ENCODE results near the gene RASGRF2. TPM values are rescaled to one million over a fixed set of nuclear protein-coding genes. Genes with fewer than 3 reads are reported as not detected.

RASGRF2 gene
- total RNA-seq, 5 donors from 2014 or later (not counting 1 experiment from before 2014, with no cell fraction given) = 25.2 to 53.0 (median 27.0) TPM

GRCh38 chr5:80920333-80920732, 39.8 kb upstream of the RASGRF2 start:
- Mint-ChIP-seq H3K4me3 (no peak overlapping the region), H3K36me3 (no peaks in the 10 kb centered on the region), H3K4me1 (peaks cover 3 to 11% (median 8%) of the 10 kb centered on the region in 3 donors), H3K9me3 (no peaks in the 10 kb centered on the region), H3K27ac (no peak overlapping the region), H3K27me3 (no peaks in the 10 kb centered on the region)
- Histone ChIP-seq H3K27ac (ENCODE audit: low read length) (no peak overlapping the region), H3K9me3 (no peaks in the 10 kb centered on the region), H3K27me3 (replicated peaks in 1 of 2; ENCODE audit: control insufficient read depth in 2 of 2, extremely low read depth in 1 of 2, insufficient read depth in 2 of 2, low read length in 1 of 2) (no peaks in the 10 kb centered on the region), H3K4me3 (ENCODE audit: control insufficient read depth in 1 of 2, extremely low read depth in 1 of 2, low read length in 1 of 2) (no peak overlapping the region), H3K36me3 (ENCODE audit: control insufficient read depth in 2 of 2, extremely low read depth in 1 of 2, insufficient read depth in 1 of 2, low read length in 1 of 2) (no peaks in the 10 kb centered on the region), H3K4me1 (ENCODE audit: control insufficient read depth in 1 of 2, extremely low read depth in 1 of 2, insufficient read depth in 2 of 2, low read length in 2 of 2) (peaks cover 0 to 2% of the 10 kb centered on the region in 2 experiments)
- ATAC-seq (replicated peaks in 1 of 4) (no peak), DNase-seq (no peak)
- ChIA-PET POLR2A (no interaction called here), CTCF (no interaction called here)

GRCh38 chr5:80921026-80921425, 39.1 kb upstream of the RASGRF2 start:
- H3K9me3 Mint-ChIP-seq = no peaks in the 10 kb centered on the region
- H3K4me3 Mint-ChIP-seq = no peak overlapping the region
- ChIA-PET POLR2A (no interaction called here), CTCF (interaction anchor here in 1 of 2 donors (0.8 kb wide), 1 partner anchor 845 kb away, joined by 4 read pairs; no protein-coding TSS in a partner anchor)
- no peak overlapping the region for H3K27ac ChIP-seq (ENCODE audit: low read length)
- H3K4me3 ChIP-seq (ENCODE audit: control insufficient read depth in 1 of 2, extremely low read depth in 1 of 2, low read length in 1 of 2) = no peak overlapping the region
- no peaks in the 10 kb centered on the region for H3K9me3 ChIP-seq
- H3K4me1 Mint-ChIP-seq = peaks cover 3 to 11% (median 8%) of the 10 kb centered on the region in 3 donors
- no peak for ATAC-seq (replicated peaks in 1 of 4)
- H3K36me3 ChIP-seq (ENCODE audit: control insufficient read depth in 2 of 2, extremely low read depth in 1 of 2, insufficient read depth in 1 of 2, low read length in 1 of 2) = no peaks in the 10 kb centered on the region
- no peaks in the 10 kb centered on the region for H3K27me3 Mint-ChIP-seq
- DNase-seq = no peak
- H3K27ac Mint-ChIP-seq = no peak overlapping the region
- no peaks in the 10 kb centered on the region for H3K27me3 ChIP-seq (replicated peaks in 1 of 2; ENCODE audit: control insufficient read depth in 2 of 2, extremely low read depth in 1 of 2, insufficient read depth in 2 of 2, low read length in 1 of 2)
- no peaks in the 10 kb centered on the region for H3K36me3 Mint-ChIP-seq
- peaks cover 0 to 2% of the 10 kb centered on the region in 2 experiments for H3K4me1 ChIP-seq (ENCODE audit: control insufficient read depth in 1 of 2, extremely low read depth in 1 of 2, insufficient read depth in 2 of 2, low read length in 2 of 2)

GRCh38 chr5:80925931-80926330, 34.2 kb upstream of the RASGRF2 start:
- ChIA-PET CTCF (no interaction called here), POLR2A (no interaction called here)
- no peak overlapping the region for H3K4me3 Mint-ChIP-seq
- Histone ChIP-seq H3K9me3 (no peaks in the 10 kb centered on the region), H3K4me3 (ENCODE audit: control insufficient read depth in 1 of 2, extremely low read depth in 1 of 2, low read length in 1 of 2) (no peak overlapping the region), H3K27ac (ENCODE audit: low read length) (no peak overlapping the region), H3K4me1 (ENCODE audit: control insufficient read depth in 1 of 2, extremely low read depth in 1 of 2, insufficient read depth in 2 of 2, low read length in 2 of 2) (no peaks in the 10 kb centered on the region), H3K36me3 (ENCODE audit: control insufficient read depth in 2 of 2, extremely low read depth in 1 of 2, insufficient read depth in 1 of 2, low read length in 1 of 2) (no peaks in the 10 kb centered on the region), H3K27me3 (replicated peaks in 1 of 2; ENCODE audit: control insufficient read depth in 2 of 2, extremely low read depth in 1 of 2, insufficient read depth in 2 of 2, low read length in 1 of 2) (no peaks in the 10 kb centered on the region)
- WGBS (ENCODE audit: insufficient coverage) = no CpG with 5 or more reads among the region's 1 CpG
- peaks cover 5 to 13% (median 10%) of the 10 kb centered on the region in 3 donors for H3K4me1 Mint-ChIP-seq
- no peaks in the 10 kb centered on the region for H3K9me3 Mint-ChIP-seq
- ATAC-seq (replicated peaks in 1 of 4) (no peak), DNase-seq (no peak)
- no peaks in the 10 kb centered on the region for H3K27me3 Mint-ChIP-seq
- no peaks in the 10 kb centered on the region for H3K36me3 Mint-ChIP-seq
- no peak overlapping the region for H3K27ac Mint-ChIP-seq

DNA sequence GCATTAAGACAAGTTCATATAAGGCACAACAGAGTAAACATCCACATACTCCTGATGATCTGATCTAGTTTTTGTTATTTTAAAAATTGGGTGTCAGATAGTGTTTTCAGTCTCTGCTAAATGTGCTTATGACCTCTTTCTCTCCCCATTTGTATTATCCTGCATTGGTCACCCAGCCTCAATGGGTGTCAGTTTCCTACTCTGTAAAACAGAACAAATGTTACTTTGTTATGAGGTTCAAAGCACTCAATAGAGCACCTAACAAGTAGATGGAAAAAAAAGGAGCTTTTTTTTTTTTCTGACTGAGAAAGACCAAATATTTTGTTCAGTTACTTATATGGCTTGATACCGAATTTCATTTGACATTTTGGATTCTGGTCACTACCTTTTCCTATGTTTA, 33.6 kb upstream of the RASGRF2 start:
- Histone ChIP-seq H3K27ac (ENCODE audit: low read length) (no peak overlapping the region), H3K4me1 (ENCODE audit: control insufficient read depth in 1 of 2, extremely low read depth in 1 of 2, insufficient read depth in 2 of 2, low read length in 2 of 2) (no peaks in the 10 kb centered on the region), H3K27me3 (replicated peaks in 1 of 2; ENCODE audit: control insufficient read depth in 2 of 2, extremely low read depth in 1 of 2, insufficient read depth in 2 of 2, low read length in 1 of 2) (no peaks in the 10 kb centered on the region), H3K9me3 (no peaks in the 10 kb centered on the region), H3K4me3 (ENCODE audit: control insufficient read depth in 1 of 2, extremely low read depth in 1 of 2, low read length in 1 of 2) (no peak overlapping the region), H3K36me3 (ENCODE audit: control insufficient read depth in 2 of 2, extremely low read depth in 1 of 2, insufficient read depth in 1 of 2, low read length in 1 of 2) (no peaks in the 10 kb centered on the region)
- DNase-seq = no peak
- no peaks in the 10 kb centered on the region for H3K36me3 Mint-ChIP-seq
- no CpG with 5 or more reads among the region's 1 CpG for WGBS (ENCODE audit: insufficient coverage)
- POLR2A ChIA-PET = no interaction called here
- no peaks in the 10 kb centered on the region for H3K9me3 Mint-ChIP-seq
- peaks cover 5 to 13% (median 10%) of the 10 kb centered on the region in 3 donors for H3K4me1 Mint-ChIP-seq
- no peak overlapping the region for H3K4me3 Mint-ChIP-seq
- no peak for ATAC-seq (replicated peaks in 1 of 4)
- no peaks in the 10 kb centered on the region for H3K27me3 Mint-ChIP-seq
- CTCF ChIA-PET = no interaction called here
- no peak overlapping the region for H3K27ac Mint-ChIP-seq

- ATAC-seq (replicated peaks in 1 of 4) (no peak), DNase-seq (no peak)
- Histone ChIP-seq H3K36me3 (ENCODE audit: control insufficient read depth in 2 of 2, extremely low read depth in 1 of 2, insufficient read depth in 1 of 2, low read length in 1 of 2) (no peaks in the 10 kb centered on the region), H3K27ac (ENCODE audit: low read length) (no peak overlapping the region), H3K27me3 (replicated peaks in 1 of 2; ENCODE audit: control insufficient read depth in 2 of 2, extremely low read depth in 1 of 2, insufficient read depth in 2 of 2, low read length in 1 of 2) (no peaks in the 10 kb centered on the region), H3K4me3 (ENCODE audit: control insufficient read depth in 1 of 2, extremely low read depth in 1 of 2, low read length in 1 of 2) (no peak overlapping the region), H3K4me1 (ENCODE audit: control insufficient read depth in 1 of 2, extremely low read depth in 1 of 2, insufficient read depth in 2 of 2, low read length in 2 of 2) (no peaks in the 10 kb centered on the region), H3K9me3 (no peaks in the 10 kb centered on the region)
- Mint-ChIP-seq H3K36me3 (no peaks in the 10 kb centered on the region), H3K9me3 (no peaks in the 10 kb centered on the region), H3K27ac (no peak overlapping the region), H3K4me1 (peaks cover 5 to 13% (median 10%) of the 10 kb centered on the region in 3 donors), H3K4me3 (no peak overlapping the region), H3K27me3 (no peaks in the 10 kb centered on the region)
- CTCF ChIA-PET = no interaction called here
- WGBS (ENCODE audit: insufficient coverage) = 100% methylated on average over 1 of the region's 3 CpGs
- POLR2A ChIA-PET = interaction anchor here in 1 of 2 donors (0.6 kb wide), 1 partner anchor 34 kb away, joined by 4 read pairs; no protein-coding TSS in a partner anchor
Measured at GRCh38 chr5:80926979-80927656, 33.0 kb upstream of the RASGRF2 start.

- H3K27ac ChIP-seq (ENCODE audit: low read length) = no peak overlapping the region
- H3K9me3 Mint-ChIP-seq = no peaks in the 10 kb centered on the region
- CTCF ChIA-PET = no interaction called here
- H3K4me3 Mint-ChIP-seq = no peak overlapping the region
- no peaks in the 10 kb centered on the region for H3K27me3 ChIP-seq (replicated peaks in 1 of 2; ENCODE audit: control insufficient read depth in 2 of 2, extremely low read depth in 1 of 2, insufficient read depth in 2 of 2, low read length in 1 of 2)
- H3K36me3 Mint-ChIP-seq = no peaks in the 10 kb centered on the region
- DNase-seq (no peak), ATAC-seq (replicated peaks in 1 of 4) (no peak)
- POLR2A ChIA-PET = interaction anchor here (0.5 to 0.6 kb wide), 2 partner anchors 33 to 62 kb away, joined by 3 to 4 read pairs; no protein-coding TSS in a partner anchor
- H3K9me3 ChIP-seq = no peaks in the 10 kb centered on the region
- H3K27me3 Mint-ChIP-seq = no peaks in the 10 kb centered on the region
- no peaks in the 10 kb centered on the region for H3K36me3 ChIP-seq (ENCODE audit: control insufficient read depth in 2 of 2, extremely low read depth in 1 of 2, insufficient read depth in 1 of 2, low read length in 1 of 2)
- H3K27ac Mint-ChIP-seq = no peak overlapping the region
- no peaks in the 10 kb centered on the region for H3K4me1 ChIP-seq (ENCODE audit: control insufficient read depth in 1 of 2, extremely low read depth in 1 of 2, insufficient read depth in 2 of 2, low read length in 2 of 2)
- WGBS (ENCODE audit: insufficient coverage) = 80% methylated on average over 1 of the region's 2 CpGs
- H3K4me3 ChIP-seq (ENCODE audit: control insufficient read depth in 1 of 2, extremely low read depth in 1 of 2, low read length in 1 of 2) = no peak overlapping the region
- H3K4me1 Mint-ChIP-seq = peaks cover 5 to 13% (median 10%) of the 10 kb centered on the region in 3 donors
Measured at GRCh38 chr5:80928073-80928472, 32.1 kb upstream of the RASGRF2 start.
